ENCODE results near the gene NTM.

DNA sequence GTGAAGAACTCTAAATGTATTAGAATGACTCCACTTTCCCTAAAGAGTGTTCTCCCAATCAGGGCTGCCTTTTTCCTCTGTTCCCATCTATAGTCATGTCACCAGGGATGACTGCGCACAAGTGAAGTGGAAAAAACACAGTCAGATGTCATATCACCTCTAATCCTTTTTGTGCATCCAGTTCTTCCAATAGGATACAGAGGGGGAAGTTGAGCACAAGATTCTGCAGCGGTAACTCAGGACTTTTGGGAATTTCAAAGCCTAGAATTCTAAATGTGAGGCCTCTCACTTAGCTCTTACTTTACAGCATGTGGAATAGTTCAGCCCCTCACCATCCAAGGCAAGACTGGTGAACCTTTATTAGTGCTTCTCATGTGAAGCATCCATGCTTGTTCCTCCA is 602.6 kb downstream of the NTM start:
- TF ChIP-seq POLR2A (IDR thresholded peaks at IDR 0.05; ENCODE audit: low read depth, low read length) (no peak), TAF1 (IDR thresholded peaks at IDR 0.05; ENCODE audit: borderline replicate concordance, low read depth, low read length) (no peak), POLR2AphosphoS5 (IDR thresholded peaks at IDR 0.05; ENCODE audit: low read depth, low read length) (no peak)

Data from GM12892 (cell line).